Measurements from ENCODE around the gene TMEM72. TPM values are rescaled to one million over a fixed set of nuclear protein-coding genes. Genes with fewer than 3 reads are reported as not detected.

Gene TMEM72
- total and polyA plus RNA-seq, 2 of the 13 experiments (the other 11 are each of a cell fraction or from before 2014, with no cell fraction given): 0.04 TPM; not detected in 1

DNA sequence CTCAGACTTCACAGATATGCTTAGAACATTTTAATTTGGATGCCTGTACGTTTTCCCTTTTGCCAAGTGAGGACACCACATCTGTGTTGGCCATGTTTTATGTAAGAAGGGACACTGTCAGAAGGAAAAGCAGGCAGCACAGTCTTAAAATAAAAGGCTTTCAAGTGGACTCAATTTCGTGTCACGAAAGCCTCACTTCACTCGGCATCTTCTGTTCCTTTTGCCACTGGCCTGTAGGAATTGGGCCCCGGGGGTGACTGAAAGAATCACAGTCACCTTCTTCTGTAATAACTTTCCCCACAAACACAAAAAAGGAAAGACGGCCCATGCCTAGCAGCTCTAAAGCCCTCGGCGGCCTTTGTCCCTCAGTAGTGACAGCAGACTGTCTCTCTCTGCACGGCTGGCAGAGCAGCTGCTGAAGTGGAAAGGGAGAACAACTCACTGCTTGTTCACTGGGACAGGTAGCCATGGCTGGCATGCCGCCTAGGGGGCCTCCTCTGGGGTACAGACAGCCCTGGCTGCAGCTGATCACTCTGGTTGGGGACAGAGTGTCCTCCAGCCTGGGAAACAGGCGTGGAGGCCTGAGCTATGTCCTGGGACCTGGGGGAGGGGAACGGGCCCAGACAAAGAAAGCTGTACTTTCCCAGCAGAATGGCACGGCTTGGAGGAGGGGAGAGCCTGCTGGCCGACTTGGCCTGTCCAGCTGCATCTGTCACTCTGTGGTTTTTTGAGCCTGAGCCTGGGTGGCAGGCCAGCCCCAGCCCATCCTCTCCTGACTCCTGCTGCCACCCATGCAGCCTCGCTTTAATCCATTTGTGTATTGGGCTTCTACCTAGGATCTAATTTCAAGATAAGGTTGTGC is 52.9 kb downstream of the TMEM72 start (continued):
- TF ChIP-seq, protein P1, sequence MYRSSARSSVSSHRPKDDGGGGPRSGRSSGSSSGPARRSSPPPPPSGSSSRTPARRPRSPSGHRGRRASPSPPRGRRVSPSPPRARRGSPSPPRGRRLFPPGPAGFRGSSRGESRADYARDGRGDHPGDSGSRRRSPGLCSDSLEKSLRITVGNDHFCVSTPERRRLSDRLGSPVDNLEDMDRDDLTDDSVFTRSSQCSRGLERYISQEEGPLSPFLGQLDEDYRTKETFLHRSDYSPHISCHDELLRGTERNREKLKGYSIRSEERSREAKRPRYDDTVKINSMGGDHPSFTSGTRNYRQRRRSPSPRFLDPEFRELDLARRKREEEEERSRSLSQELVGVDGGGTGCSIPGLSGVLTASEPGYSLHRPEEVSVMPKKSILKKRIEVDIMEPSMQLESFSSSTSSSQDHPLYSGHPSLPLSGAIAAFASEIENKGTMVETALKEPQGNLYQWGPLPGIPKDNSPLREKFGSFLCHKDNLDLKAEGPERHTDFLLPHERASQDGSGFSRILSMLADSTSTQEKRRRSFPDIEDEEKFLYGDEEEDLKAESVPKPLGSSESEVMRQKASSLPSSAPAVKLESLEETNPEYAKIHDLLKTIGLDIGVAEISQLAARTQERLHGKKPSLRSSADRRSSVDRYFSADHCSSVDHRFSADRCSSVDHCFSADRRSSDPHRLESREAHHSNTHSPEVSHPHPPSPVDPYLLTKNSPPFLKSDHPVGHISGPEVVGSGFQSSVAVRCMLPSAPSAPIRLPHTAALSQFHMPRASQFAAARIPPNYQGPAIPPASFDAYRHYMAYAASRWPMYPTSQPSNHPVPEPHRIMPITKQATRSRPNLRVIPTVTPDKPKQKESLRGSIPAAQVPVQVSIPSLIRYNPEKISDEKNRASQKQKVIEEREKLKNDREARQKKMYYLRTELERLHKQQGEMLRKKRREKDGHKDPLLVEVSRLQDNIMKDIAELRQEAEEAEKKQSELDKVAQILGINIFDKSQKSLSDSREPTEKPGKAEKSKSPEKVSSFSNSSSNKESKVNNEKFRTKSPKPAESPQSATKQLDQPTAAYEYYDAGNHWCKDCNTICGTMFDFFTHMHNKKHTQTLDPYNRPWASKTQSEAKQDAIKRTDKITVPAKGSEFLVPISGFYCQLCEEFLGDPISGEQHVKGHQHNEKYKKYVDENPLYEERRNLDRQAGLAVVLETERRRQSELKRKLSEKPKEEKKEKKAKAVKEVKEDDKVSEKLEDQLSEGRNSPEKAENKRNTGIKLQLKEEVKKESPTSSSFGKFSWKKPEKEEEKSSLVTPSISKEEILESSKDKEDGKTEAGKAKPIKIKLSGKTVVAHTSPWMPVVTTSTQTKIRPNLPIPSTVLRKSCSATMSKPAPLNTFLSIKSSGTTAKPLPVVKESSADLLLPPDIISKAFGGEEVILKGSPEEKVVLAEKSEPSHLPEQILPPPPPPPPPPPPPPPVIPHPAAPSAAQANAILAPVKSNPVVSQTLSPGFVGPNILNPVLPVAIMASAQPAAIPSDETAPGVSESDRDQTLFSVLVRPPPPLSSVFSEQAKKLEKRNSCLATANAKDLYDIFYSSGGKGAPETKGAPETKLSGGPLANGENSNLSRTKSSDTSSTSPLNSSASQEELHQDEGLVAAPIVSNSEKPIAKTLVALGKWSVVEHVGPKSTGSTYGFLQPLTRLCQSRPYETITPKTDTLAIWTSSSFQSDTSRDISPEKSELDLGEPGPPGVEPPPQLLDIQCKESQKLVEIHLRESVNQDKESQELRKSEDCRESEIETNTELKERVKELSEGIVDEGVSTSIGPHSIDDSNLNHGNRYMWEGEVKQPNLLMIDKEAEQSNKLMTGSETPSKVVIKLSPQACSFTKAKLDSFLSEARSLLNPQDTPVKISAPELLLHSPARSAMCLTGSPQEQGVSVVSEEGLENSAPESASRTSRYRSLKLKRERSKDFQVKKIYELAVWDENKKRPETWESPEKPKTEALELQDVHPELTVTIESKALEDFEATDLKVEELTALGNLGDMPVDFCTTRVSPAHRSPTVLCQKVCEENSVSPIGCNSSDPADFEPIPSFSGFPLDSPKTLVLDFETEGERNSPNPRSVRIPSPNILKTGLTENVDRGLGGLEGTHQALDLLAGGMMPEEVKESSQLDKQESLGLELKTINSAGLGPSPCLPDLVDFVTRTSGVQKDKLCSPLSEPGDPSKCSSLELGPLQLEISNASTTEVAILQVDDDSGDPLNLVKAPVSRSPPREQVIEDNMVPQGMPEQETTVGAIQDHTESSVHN (CRISPR knock-in tag; IDR thresholded peaks at IDR 0.05): no peak
- TF ChIP-seq SKI (IDR thresholded peaks at IDR 0.05; ENCODE audit: partially characterized antibody) (peak; percentile 75), MTA3 (CRISPR knock-in tag; IDR thresholded peaks at IDR 0.05) (no peak), ZNF776 (CRISPR knock-in tag; IDR thresholded peaks at IDR 0.05) (no peak), RFX1 (IDR thresholded peaks at IDR 0.05) (no peak), HIVEP1 (CRISPR knock-in tag; IDR thresholded peaks at IDR 0.05) (0 out of 2 replicates have a peak, but pooled peaks have one; percentile 32), PHF21A (CRISPR knock-in tag; IDR thresholded peaks at IDR 0.05) (peak; percentile 95), ZFAT (CRISPR knock-in tag; conservative IDR thresholded peaks at IDR 0.05) (no peak), PAF1 (CRISPR knock-in tag; IDR thresholded peaks at IDR 0.05) (no peak), POLR2G (IDR thresholded peaks at IDR 0.05; ENCODE audit: low read depth, low read length) (peak; percentile 67), NFYB (CRISPR knock-in tag; IDR thresholded peaks at IDR 0.05) (no peak)
- TF ChIP-seq, protein P2, sequence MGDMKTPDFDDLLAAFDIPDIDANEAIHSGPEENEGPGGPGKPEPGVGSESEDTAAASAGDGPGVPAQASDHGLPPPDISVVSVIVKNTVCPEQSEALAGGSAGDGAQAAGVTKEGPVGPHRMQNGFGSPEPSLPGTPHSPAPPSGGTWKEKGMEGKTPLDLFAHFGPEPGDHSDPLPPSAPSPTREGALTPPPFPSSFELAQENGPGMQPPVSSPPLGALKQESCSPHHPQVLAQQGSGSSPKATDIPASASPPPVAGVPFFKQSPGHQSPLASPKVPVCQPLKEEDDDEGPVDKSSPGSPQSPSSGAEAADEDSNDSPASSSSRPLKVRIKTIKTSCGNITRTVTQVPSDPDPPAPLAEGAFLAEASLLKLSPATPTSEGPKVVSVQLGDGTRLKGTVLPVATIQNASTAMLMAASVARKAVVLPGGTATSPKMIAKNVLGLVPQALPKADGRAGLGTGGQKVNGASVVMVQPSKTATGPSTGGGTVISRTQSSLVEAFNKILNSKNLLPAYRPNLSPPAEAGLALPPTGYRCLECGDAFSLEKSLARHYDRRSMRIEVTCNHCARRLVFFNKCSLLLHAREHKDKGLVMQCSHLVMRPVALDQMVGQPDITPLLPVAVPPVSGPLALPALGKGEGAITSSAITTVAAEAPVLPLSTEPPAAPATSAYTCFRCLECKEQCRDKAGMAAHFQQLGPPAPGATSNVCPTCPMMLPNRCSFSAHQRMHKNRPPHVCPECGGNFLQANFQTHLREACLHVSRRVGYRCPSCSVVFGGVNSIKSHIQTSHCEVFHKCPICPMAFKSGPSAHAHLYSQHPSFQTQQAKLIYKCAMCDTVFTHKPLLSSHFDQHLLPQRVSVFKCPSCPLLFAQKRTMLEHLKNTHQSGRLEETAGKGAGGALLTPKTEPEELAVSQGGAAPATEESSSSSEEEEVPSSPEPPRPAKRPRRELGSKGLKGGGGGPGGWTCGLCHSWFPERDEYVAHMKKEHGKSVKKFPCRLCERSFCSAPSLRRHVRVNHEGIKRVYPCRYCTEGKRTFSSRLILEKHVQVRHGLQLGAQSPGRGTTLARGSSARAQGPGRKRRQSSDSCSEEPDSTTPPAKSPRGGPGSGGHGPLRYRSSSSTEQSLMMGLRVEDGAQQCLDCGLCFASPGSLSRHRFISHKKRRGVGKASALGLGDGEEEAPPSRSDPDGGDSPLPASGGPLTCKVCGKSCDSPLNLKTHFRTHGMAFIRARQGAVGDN (CRISPR knock-in tag; IDR thresholded peaks at IDR 0.05): peak; percentile 86
- TF ChIP-seq, protein P3, sequence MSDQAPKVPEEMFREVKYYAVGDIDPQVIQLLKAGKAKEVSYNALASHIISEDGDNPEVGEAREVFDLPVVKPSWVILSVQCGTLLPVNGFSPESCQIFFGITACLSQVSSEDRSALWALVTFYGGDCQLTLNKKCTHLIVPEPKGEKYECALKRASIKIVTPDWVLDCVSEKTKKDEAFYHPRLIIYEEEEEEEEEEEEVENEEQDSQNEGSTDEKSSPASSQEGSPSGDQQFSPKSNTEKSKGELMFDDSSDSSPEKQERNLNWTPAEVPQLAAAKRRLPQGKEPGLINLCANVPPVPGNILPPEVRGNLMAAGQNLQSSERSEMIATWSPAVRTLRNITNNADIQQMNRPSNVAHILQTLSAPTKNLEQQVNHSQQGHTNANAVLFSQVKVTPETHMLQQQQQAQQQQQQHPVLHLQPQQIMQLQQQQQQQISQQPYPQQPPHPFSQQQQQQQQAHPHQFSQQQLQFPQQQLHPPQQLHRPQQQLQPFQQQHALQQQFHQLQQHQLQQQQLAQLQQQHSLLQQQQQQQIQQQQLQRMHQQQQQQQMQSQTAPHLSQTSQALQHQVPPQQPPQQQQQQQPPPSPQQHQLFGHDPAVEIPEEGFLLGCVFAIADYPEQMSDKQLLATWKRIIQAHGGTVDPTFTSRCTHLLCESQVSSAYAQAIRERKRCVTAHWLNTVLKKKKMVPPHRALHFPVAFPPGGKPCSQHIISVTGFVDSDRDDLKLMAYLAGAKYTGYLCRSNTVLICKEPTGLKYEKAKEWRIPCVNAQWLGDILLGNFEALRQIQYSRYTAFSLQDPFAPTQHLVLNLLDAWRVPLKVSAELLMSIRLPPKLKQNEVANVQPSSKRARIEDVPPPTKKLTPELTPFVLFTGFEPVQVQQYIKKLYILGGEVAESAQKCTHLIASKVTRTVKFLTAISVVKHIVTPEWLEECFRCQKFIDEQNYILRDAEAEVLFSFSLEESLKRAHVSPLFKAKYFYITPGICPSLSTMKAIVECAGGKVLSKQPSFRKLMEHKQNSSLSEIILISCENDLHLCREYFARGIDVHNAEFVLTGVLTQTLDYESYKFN (CRISPR knock-in tag; conservative IDR thresholded peaks at IDR 0.05): peak; percentile 70
